GM18868 (cell line): ENCODE measurements around the gene FOXD1.
A peak's percentile ranks its signal among the peaks of the same experiment; 100 is the strongest.
"Not testable (repeated sequence)": the region's sequence is repeated elsewhere in the genome, so short reads cannot be mapped to it uniquely, and the experiment has no call there.

ENCODE experiments used
- ATAC-seq: cut with Tn5 transposase; IDR thresholded peaks from one replicate; pipeline ENCODE4 v1.9.1; 2021; ENCODE audit warnings: mild to moderate bottlenecking, moderate library complexity; ENCODE audit not compliant: unreplicated experiment

FOXD1 gene

GRCh38 chr5:73448463-73449136 is at the start of gene FOXD1:
FOXD1 (minus strand) TSS chr5:73448777; CDS start chr5:73448362, 415 bp downstream.
- peak; percentile 48 for ATAC-seq

- ATAC-seq = no peak
Observed at GRCh38 chr5:73497497-73498056, 49.0 kb upstream of the FOXD1 start.

GRCh38 chr5:73496984-73497457 is 48.4 kb upstream of the FOXD1 start:
- no peak for ATAC-seq

GRCh38 chr5:73495772-73496335 is 47.3 kb upstream of the FOXD1 start:
- ATAC-seq = no peak

- ATAC-seq = no peak
Observed at GRCh38 chr5:73494721-73495120, 46.1 kb upstream of the FOXD1 start.

GRCh38 chr5:73493421-73493820 is 44.8 kb upstream of the FOXD1 start:
- ATAC-seq = no peak

- no peak for ATAC-seq
Observed at GRCh38 chr5:73491155-73491554, 42.6 kb upstream of the FOXD1 start.

- ATAC-seq = no peak
Observed at GRCh38 chr5:73490088-73490487, 41.5 kb upstream of the FOXD1 start.

- ATAC-seq = no peak
Observed at GRCh38 chr5:73488806-73489205, 40.2 kb upstream of the FOXD1 start.

- ATAC-seq = no peak
Observed at GRCh38 chr5:73487815-73488214, 39.2 kb upstream of the FOXD1 start.

GRCh38 chr5:73487257-73487656 is 38.7 kb upstream of the FOXD1 start:
- ATAC-seq = not testable (repeated sequence)

GRCh38 chr5:73486119-73486899 is 37.7 kb upstream of the FOXD1 start:
- ATAC-seq = no peak

GRCh38 chr5:73485715-73486114 is 37.1 kb upstream of the FOXD1 start:
- ATAC-seq = no peak

- ATAC-seq = no peak
Observed at GRCh38 chr5:73484511-73484910, 35.9 kb upstream of the FOXD1 start.

- ATAC-seq = no peak
Observed at GRCh38 chr5:73483676-73484075, 35.1 kb upstream of the FOXD1 start.

- no peak for ATAC-seq
Observed at GRCh38 chr5:73482383-73483136, 34.0 kb upstream of the FOXD1 start.

GRCh38 chr5:73480500-73480899 is 31.9 kb upstream of the FOXD1 start:
- ATAC-seq = no peak

- no peak for ATAC-seq
Observed at GRCh38 chr5:73472116-73472515, 23.5 kb upstream of the FOXD1 start.

GRCh38 chr5:73471654-73472053 is 23.1 kb upstream of the FOXD1 start:
- no peak for ATAC-seq

- ATAC-seq = no peak
Observed at GRCh38 chr5:73469878-73470277, 21.3 kb upstream of the FOXD1 start.

- ATAC-seq = not testable (repeated sequence)
Observed at GRCh38 chr5:73468638-73469037, 20.1 kb upstream of the FOXD1 start.
